HG03432 (cell line): ENCODE data around the gene CEP41.

Source experiments
- ATAC-seq: cut with Tn5 transposase; IDR thresholded peaks from one replicate; pipeline ENCODE4 v1.9.1; 2021; ENCODE audit warnings: mild to moderate bottlenecking, moderate library complexity; ENCODE audit not compliant: unreplicated experiment

The CEP41 gene, protein sequence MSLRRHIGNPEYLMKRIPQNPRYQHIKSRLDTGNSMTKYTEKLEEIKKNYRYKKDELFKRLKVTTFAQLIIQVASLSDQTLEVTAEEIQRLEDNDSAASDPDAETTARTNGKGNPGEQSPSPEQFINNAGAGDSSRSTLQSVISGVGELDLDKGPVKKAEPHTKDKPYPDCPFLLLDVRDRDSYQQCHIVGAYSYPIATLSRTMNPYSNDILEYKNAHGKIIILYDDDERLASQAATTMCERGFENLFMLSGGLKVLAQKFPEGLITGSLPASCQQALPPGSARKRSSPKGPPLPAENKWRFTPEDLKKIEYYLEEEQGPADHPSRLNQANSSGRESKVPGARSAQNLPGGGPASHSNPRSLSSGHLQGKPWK

DNA sequence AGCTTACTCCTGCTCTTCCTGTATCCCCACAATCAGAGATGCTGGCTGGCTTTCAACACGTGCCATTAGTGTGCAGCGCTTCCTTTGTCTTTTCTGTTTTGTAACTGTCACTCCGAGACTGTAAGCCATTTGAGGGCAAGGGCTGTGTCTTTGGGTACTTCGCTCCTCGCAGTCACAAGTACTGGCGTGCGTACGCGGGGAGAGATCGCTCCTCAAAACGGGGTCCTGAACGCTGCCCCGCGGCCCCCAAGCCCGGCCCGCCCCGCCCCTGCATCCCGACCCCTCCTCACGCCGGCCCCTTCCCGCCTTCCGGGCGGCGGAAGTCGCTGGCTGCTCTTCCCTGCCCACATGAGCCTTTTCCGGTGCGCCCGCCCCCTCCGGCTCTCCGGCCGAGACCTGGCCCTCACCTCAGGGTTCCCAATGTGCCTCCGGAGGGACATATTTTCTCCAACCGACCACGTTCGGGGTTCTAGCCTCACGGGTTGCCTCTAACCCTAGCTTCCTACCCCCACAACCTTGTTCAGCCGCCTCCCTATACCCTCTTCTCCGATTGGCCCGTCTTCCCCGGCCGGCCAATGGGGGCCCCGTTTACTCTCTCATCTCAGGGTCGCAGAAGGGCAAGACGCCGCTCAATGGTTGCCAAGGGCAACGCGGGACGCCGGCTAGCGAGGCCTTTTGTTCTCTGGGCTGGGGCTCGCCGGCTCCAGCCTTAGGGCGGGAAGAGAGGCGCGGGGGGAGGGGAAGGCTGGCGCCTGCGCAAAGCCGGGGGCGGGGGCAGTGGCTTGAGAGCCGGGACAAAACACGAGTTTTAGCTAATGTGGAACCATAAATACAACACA lies at the start of gene CEP41:
CEP41 (minus strand) TSS at position 490 of the 839 bp plus-strand sequence; CDS start at position 440, 50 bp downstream.
- peak; percentile 99 for ATAC-seq

DNA sequence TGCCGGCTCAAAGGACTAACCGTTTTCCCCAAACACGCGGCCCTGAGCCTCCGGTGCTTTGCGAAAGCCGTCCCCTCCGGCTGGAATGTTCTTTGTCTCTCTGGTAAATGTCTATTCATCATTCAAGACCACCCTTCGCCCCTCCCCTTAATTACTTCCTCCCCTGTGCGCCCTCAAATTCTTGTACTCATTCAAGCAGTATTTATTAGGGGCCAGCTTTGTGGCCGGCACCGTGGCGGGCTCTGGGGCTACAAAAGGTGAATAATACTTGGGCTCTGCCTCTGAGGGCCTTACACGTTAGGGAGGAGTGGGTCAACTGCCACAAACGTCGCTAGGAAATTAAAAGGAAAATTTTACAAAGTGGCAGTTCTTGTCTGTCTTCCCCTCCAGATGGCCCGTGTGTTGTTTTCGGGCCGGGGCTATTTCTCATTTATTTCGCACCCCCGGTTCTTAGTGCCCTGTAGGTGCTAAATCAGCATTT lies 49.5 kb upstream of the CEP41 start:
- no peak for ATAC-seq

DNA sequence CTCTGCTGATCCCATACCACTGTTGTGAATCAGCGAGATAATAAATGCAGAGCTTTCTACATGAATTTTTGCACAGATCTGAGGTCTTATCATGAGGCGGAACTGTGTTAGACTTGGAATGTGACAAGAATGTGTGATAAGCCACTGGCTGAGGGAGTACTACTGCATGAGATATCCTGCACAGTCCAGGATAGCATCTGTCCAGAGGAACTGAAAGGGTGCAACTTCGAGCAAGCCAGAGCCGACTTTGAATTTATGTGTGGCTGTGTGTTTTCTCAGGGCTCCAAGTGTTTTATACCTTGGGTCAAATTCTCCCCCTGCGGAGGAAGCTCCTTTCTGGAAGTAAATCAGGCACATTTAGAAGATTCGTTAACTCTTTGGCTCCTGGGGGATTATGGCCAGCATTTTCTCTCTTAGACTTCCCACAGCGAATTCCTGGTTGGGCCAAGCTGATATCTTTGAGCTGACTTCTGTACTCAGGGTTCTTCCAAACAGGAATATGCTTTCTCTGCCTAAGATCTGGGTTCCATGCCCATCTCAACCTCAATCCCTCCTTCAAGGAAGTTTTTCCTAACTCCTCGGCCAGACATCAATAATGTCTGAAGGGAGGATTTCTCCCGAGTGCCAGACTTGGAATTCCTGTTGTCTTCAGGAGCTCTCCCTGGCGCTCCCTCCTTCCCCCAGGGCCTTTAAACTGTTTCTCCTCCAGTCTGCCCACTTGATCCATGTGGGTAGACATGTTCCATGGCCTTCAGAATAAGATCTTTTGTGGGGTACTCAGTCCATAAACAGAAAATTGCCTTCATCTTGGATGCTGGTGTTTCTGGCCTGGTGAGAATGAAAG lies 48.5 kb upstream of the CEP41 start:
- no peak for ATAC-seq

DNA sequence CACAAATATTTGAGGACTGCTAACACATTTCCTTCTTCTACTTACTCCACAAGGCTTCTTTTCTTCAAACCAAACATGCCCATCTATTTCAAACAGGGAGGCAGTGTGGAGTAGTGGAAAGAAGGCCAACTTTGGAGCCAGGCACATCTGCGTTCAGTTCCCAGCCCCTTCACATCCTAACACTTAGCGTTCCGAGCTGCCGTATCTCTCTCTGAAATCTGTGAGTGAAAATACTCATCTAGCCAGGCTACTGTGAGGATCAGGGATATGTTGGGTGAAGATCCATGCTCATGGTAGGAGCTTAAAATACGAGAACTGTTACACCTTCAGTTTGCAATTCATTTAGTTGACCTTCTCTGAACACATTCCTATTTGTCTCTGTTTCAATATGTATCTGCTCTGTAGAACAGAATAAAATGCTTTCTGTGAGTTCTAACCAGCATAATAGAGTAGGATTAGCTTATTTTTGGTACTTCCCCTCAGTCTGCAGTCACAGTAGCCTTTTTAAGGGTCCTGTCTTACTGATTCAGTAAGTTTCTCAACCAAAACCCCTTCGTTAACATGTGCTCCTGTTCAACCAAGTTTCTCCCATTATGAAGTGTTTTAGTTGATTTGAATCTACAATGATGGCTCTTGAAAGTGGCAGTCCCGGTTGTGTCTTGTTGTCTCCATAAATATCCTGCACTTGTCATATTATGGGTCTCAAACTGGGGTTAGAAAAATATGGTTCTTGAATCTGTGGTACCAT lies 47.8 kb upstream of the CEP41 start:
- no peak for ATAC-seq

DNA sequence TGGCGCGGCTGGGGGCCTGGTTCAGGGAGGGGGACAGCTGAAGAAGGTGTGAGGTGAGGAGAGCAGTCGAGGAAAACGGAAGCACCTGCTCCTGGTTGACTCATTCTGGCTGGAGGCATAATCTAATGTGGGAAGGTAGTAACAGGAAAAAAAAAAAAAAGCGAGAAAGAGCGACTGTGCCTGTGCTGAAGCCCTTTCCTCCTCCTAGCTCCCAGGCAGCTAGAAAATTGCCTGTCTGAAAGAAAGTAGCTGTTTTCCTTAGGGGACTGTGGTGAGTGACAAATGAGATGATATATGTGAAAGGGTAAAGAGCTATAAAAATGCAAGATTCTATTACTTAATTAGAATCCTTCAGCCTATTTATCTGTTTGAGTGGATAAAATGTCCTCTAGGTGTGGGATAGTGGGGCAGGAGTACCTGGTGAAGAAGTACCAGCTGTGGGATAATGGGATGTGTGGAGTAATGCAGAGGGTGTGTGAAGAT lies 46.2 kb upstream of the CEP41 start:
- no peak for ATAC-seq

DNA sequence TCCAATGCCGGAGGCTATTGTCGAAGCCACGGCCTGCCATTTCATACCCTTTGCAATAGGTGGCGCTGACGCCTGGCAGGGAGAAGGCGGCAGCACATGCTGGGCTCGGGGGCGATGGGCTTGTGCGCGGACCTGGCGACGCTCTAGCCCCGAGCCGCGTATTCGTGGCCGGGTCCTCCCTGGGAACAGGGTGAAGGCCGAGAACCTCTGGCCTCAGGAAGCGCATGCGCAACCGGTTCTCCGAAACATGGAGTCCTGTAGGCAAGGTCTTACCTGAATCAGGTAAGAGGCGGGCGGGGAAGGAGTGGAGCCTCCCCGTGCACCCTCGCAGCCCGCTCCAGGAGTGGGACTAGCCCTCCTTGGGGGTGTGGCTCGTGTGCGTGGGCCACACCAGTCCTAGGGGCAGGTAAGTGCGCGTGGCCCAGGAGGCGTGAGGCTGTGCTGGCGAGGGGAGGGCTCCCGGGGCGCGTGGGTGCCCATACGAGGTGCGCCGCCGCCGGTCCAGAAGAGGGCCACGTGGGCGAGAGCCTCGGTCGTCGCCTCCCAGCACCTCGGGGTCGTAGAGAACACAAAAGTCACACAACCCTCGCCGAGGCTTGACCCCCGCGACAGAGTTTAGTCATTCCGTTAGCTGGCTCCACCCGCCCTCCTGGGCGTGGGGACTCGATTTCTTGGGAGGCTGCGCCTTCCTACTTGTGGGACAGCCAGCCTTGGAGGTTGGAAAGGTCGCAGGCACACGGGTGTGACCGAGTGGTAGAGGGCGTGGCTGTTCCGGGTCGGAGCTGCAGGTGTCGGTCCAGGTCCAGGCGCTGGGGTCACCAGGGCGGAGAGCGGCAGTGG lies 45.5 kb upstream of the CEP41 start:
- no peak for ATAC-seq

DNA sequence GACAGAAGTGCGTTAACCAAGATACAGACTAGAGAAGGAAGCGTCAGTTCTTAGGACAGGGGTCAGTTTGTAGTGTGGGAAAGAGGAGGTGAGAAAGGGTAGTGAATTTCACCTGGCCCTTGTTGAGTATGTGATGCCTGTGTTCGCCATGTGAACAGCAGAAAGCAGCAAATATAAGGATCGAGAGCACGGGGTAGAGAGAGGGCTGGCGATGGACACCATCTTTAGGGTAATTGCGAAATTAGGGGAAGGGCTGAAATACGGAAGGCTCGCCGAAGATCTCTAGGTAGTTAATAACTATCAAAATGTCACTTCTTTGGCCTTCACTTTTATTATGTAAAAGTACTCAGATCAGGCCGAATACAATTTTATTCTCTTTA lies 44.9 kb upstream of the CEP41 start:
- no peak for ATAC-seq

DNA sequence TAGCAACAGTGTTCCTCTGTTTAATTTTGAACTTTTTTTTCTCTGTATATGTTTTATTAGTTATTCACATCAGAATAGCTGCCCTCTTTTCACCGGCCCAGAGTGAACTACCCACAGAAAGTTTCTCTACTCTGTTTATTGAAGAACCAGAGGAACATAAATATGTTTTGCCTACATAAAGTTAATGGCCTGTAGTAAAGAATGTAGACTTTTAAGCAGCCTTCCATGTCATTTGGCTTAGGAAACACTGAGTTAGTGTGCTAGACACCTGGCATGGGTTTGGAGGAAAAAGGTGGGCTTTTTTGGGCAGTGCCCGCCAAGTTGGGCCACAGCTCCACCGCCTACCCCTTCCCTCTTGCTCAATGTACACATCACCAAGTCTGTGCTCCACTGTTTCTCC lies 42.2 kb upstream of the CEP41 start:
- ATAC-seq = no peak

DNA sequence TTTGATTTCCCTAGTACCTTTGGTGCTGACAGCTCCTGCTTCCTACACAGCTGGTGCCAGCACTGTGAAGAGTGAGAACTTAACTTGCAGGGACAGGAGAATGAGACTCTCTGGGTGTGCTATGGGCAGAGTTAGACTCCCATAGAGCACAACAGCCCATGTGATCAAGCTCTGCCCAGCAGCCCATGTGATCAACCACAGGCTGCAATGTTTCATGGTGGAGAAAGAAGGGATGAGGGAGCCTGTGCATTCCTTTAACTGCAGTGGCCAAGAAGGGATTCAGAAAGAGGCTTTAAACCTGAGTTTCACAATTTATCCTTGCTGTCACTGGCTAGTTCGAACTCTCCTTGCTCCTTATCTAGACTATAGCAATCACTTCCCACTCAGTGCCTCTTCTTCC lies 41.1 kb upstream of the CEP41 start:
- no peak for ATAC-seq

DNA sequence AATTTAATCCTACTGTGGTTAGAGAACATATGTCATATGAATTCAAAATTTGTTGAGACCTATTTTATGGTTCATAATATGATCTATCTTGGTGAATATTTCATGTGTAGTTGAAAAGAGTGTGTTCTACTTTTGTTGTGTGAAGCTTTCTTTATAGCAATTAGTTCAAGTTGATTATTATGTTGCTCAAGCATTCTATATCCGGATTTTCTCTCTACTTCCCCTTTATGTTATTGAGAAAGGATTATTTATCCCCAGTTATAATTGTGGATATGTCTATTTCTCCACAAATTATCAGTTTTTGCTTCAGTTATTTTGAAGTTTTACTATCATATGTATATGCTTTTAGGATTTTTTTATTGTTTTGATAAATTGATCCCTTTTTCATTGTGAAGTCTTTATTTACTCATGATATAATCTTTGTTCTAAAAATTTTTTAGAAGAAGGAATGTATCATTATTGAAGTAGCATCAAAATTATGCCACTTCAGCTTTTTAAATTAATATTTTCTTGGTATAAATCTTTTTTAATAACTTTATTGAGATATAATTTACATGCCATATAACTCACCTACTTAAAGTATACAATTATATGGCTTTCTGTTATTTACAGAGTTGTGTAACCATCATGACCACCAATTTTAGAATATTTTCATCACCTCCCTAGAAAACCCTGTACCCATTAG lies 39.0 kb upstream of the CEP41 start:
- ATAC-seq = no peak

DNA sequence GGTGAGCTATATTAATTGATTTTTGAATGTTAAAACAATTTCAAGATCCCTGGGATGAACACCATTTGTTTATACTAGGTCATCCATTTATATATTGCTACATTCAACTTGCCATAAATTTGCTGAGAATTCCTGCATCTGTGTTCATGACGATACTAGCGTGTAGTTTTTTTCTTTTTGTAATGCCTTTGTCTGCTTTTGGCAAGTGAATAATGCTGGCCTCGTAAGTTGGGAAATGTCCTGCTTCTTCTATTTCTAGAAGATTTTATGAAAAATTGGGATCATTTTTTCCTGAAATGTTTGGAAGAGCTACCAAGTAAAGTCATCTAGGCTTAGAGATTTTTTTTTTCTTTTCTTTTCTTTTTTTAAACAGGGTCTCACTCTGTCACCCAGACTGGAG lies 38.2 kb upstream of the CEP41 start:
- no peak for ATAC-seq

DNA sequence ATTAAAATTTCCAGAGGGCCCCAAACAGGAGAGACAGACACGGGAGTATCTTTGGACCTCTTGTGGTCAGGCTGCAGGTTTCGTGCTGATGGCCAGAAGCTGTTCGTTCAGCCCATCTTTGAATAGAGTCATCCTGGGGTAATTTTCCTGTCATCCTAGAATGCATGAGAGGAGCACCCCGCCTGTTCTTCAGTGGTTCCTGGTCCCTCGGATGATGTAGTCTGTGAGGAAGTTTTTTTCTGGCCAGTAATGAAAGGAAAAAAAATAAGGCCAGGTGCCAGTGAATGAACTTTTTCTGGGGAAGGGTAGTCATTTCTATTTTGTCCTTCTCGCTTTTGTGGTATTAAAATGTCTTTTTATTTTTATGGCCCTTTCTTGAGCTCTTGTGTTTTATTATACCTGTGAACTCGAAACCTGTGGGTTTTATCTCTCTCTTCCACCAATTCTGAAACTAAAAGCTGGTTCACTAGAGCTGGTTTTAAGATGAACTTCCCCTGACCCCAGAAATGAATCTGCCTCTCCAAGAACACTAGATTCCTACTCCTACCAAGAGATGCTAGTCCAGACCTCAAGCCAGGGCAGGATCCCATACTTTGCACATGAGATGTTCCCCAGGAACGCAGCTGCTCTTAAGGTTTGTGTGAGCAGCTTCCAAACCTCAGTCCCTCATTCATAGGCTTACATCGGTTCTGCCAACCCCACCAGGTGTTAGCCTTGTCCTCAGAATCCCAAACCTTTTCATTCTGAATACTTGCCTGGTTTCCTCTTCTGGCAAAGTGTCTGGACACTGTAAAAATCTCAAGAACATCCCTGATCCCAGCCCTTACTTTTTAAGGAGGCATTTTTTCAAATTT lies 35.7 kb upstream of the CEP41 start:
- ATAC-seq = peak; percentile 95

DNA sequence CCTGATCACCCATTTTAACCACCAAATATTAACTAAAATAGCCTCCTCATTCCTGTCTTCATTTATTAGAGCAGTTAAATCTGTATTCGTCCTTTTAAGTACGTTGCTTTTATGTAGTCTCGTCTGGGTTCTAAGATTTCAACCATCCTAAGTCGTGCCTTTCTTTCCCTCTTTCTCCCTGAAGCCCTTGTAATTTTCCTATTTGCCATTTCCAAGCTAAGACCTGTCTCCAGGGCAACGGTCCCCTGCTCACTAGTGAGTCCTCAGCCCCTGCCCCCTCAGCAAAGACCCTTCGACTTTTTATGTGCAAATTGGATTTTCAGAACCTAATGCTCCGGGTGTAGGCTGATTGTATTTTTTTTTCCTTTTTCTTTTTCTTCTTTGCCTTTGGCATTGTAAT lies 35.0 kb upstream of the CEP41 start:
- no peak for ATAC-seq

DNA sequence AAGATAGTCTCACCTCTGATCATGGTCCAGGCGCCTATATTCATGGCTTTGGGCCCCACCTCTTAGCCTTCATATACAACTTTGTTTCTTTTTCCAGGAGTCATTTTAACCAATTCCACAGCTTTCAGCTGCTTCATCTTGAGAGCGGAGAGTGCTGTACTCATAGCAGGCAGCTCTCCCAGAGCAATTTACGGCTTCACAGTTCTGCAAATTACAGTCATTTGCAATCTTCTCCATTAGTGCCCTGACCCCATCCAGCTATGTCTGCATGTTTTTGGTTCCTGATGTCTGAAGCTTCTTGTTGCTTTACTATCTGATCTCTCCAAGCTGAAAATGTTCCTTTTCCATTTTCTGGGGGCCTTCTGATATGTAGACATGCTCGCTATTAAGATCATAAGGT lies 33.1 kb upstream of the CEP41 start:
- ATAC-seq = no peak

DNA sequence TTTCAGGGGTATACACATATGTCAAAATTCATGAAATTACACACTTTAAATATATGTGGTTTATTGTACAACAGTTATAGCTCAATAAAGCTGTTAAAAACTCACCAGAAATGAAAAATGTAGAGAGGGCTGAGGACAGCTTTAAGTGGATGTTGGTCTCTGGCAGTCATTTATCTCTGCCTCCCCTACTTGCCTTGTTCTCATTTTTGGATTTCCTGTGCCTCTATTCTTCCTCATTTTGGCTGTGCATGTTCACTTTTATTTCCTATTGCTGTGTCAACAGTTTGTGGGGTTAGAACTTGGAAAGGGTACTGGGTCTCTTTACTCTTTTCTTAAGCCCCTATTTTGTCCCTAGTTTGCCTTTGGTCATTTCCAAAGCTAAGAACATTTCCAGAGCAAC lies 32.5 kb upstream of the CEP41 start:
- ATAC-seq = no peak

DNA sequence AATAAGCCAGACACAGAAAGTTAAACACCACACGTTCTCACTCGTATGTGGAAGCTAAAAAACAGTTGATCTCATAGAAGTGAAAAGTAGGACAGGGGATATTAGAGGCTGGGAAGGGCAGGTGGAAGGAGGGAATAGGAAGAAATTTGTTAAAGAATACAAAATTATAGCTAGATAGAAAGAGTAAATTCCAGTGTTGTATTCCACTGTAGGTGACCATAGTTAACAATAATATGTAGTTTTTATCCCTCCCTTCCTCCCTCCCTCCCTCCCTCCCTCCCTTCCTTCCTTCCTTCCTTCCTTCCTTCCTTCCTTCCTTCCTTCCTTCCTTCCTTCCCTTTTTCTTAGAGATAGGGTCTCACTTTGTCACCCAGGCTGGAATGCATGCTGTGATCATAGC lies 31.2 kb upstream of the CEP41 start:
- ATAC-seq = no peak

DNA sequence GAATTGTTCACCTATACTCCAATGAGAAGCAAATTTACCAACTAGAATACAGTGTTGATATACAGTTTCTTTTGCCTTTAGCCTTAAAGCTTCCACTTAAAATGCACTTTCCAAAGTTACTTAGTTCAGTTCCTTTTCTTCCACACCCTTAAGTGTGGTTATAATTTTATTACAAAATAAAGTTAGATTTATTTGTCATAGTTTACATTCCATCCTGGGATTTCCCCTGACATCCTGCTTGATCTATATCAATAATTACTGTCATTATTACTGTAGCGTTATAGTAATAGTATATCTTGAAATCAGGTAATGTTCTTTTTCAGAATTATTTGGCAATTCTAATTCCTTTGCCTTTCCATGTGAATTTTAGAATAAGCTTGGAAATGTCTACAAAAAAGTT lies 27.8 kb upstream of the CEP41 start:
- ATAC-seq = no peak
